Measurements from ENCODE around the gene SERPINB1. TPM values are rescaled to one million over a fixed set of nuclear protein-coding genes. Genes with fewer than 3 reads are reported as not detected.
A peak's percentile ranks its signal among the peaks of the same experiment; 100 is the strongest.

The SERPINB1 gene
- total and polyA plus RNA-seq, 10 of the 15 experiments (the other 5 are each of a cell fraction or from before 2014, with no cell fraction given): 0.45 to 2.4 (median 0.83) TPM

GRCh38 chr6:2862712-2863181 is 21.1 kb upstream of the SERPINB1 start (continued):
- no peak for TF ChIP-seq CUX1 (IDR thresholded peaks at IDR 0.05; ENCODE audit: insufficient replicate concordance, low read depth, low read length)
- peak; percentile 48 for TF ChIP-seq CREB1 (IDR thresholded peaks at IDR 0.05; ENCODE audit: low read depth)
- peak; percentile 91 for TF ChIP-seq JUNB (IDR thresholded peaks at IDR 0.05)
- peak; percentile 34; the same call in 1 of the 2 replicates for TF ChIP-seq SPI1 (IDR thresholded peaks at IDR 0.05; ENCODE audit: borderline replicate concordance, insufficient read depth, low read depth, low read length)
- TF ChIP-seq CEBPB (IDR thresholded peaks at IDR 0.05; ENCODE audit: borderline replicate concordance in 1 of 2, low read depth in 2 of 2, low read length in 2 of 2): peak in 1 of 2 experiments; percentile 90; a peak in 2 of 4 replicates
- TF ChIP-seq ZNF217 (IDR thresholded peaks at IDR 0.05): peak; percentile 80
- TF ChIP-seq E2F4 (IDR thresholded peaks at IDR 0.05; ENCODE audit: low read depth, low read length): no peak
- no peak for TF ChIP-seq ZSCAN29 (IDR thresholded peaks at IDR 0.05)
- peak; percentile 63 for TF ChIP-seq JUND (IDR thresholded peaks at IDR 0.05; ENCODE audit: low read depth, low read length)
